NT2/D1 (cell line): Measurements from ENCODE around the gene NXPE3.

Experiments
- SUZ12 ChIP-seq: IDR thresholded peaks from 2 replicates; pipeline ENCODE4 v1.6.1; 2011; ENCODE audit not compliant: insufficient read length, insufficient read depth; ENCODE audit errors: extremely low read depth
- YY1 ChIP-seq: IDR thresholded peaks from 2 replicates; pipeline ENCODE4 v1.6.1; 2011; ENCODE audit not compliant: insufficient read length, insufficient read depth
- ZNF274 ChIP-seq: IDR thresholded peaks from 2 replicates; pipeline ENCODE4 v1.6.1; 2011; ENCODE audit warnings: mild to moderate bottlenecking, low read depth, low read length

GRCh38 chr3:101836160-101836559, 57.1 kb downstream of the NXPE3 start:
- TF ChIP-seq ZNF274 (no peak), YY1 (no peak), SUZ12 (no peak)
